Effector memory CD4-positive, alpha-beta T cell (primary cell): Measurements from ENCODE around the gene IL36A.

Experiments
- DNase-seq, 3 donors: peaks; one replicate each; pipeline ENCODE4 v3.0.0-alpha.2; 2020
- H3K27ac ChIP-seq: 2 replicates; pipeline ENCODE4 v1.7.0; 2013; ENCODE audit warnings: mild to moderate bottlenecking, low read length, moderate library complexity; ENCODE audit not compliant: insufficient read depth, poor library complexity, severe bottlenecking
- H3K27me3 ChIP-seq: replicated peaks from 2 replicates; pipeline ENCODE4 v1.7.0; 2013; ENCODE audit warnings: mild to moderate bottlenecking, low read length; ENCODE audit not compliant: insufficient read depth, control insufficient read depth, poor library complexity, severe bottlenecking
- H3K36me3 ChIP-seq: 2 replicates; pipeline ENCODE4 v1.7.0; 2013; ENCODE audit warnings: mild to moderate bottlenecking, low read length, moderate library complexity; ENCODE audit not compliant: control insufficient read depth, insufficient read depth
- H3K4me1 ChIP-seq: 2 replicates; pipeline ENCODE4 v1.7.0; 2013; ENCODE audit warnings: low read length, mild to moderate bottlenecking; ENCODE audit not compliant: control insufficient read depth, insufficient read depth, poor library complexity, severe bottlenecking
- H3K4me3 ChIP-seq: 2 replicates; pipeline ENCODE4 v1.7.0; 2013; ENCODE audit warnings: low read length, low read depth, mild to moderate bottlenecking; ENCODE audit not compliant: insufficient read depth, poor library complexity, severe bottlenecking
- H3K9me3 ChIP-seq: 2 replicates; pipeline ENCODE4 v1.7.0; 2013; ENCODE audit warnings: mild to moderate bottlenecking, low read length, moderate library complexity; ENCODE audit not compliant: control insufficient read depth

Gene IL36A

DNA sequence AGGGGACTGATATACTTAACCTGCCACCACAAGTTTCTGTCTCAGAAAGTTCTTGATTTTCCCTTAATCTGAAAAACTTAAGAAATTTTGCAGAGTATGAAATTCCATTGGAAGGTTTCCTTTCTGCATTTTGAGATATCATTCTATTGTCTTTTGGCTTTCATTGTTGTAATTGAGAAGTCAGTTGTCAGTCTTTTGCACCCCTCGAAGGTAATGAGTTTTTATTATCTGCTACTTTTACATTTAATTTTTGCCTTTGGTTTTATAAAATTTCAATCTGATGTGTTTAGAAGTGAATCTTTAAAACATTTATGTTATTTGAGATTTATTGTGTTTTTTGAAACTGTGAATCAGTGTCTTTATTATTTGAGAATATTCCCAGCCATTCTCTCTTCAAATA, 4.8 kb upstream of the IL36A start:
- H3K27ac ChIP-seq = no peak overlapping the region
- DNase-seq = no peak
- no peak overlapping the region for H3K4me3 ChIP-seq
- no peaks in the 10 kb centered on the region for H3K27me3 ChIP-seq
- H3K9me3 ChIP-seq = peaks cover 4% of the 10 kb centered on the region
- H3K4me1 ChIP-seq = peaks cover 8% of the 10 kb centered on the region
- H3K36me3 ChIP-seq = no peaks in the 10 kb centered on the region

GRCh38 chr2:113002677-113003076, 2.6 kb upstream of the IL36A start:
- DNase-seq = no peak
- H3K4me1 ChIP-seq = no peaks in the 10 kb centered on the region
- no peak overlapping the region for H3K27ac ChIP-seq
- no peak overlapping the region for H3K4me3 ChIP-seq
- no peaks in the 10 kb centered on the region for H3K27me3 ChIP-seq
- H3K36me3 ChIP-seq = no peaks in the 10 kb centered on the region
- peaks cover 4% of the 10 kb centered on the region for H3K9me3 ChIP-seq

DNA sequence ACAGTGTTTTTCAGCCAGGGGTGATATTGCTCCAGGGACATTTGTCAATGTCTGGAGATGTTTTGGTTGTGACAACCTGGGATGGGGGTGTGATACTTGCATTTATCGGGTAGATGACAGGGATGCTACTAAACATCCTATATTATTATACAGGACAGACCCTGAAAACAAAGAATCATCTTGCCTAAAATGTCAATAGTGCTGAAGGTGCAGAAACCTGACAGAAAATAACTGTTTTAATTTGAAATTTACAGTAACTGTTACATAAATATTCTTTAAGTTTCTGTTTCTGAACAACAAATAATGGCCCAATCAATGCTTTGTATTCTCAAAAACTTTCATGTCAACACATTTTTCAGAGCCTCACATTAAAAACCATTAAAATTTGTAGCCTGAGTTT, 2.0 kb downstream of the IL36A start:
- no peaks in the 10 kb centered on the region for H3K27me3 ChIP-seq
- H3K36me3 ChIP-seq = no peaks in the 10 kb centered on the region
- H3K4me3 ChIP-seq = no peak overlapping the region
- H3K27ac ChIP-seq = no peak overlapping the region
- no peaks in the 10 kb centered on the region for H3K4me1 ChIP-seq
- DNase-seq = no peak
- H3K9me3 ChIP-seq = no peaks in the 10 kb centered on the region

GRCh38 chr2:113009622-113010021, 4.4 kb downstream of the IL36A start:
- no peaks in the 10 kb centered on the region for H3K27me3 ChIP-seq
- DNase-seq = no peak
- H3K36me3 ChIP-seq = no peaks in the 10 kb centered on the region
- no peak overlapping the region for H3K4me3 ChIP-seq
- no peaks in the 10 kb centered on the region for H3K9me3 ChIP-seq
- no peak overlapping the region for H3K27ac ChIP-seq
- H3K4me1 ChIP-seq = no peaks in the 10 kb centered on the region

DNA sequence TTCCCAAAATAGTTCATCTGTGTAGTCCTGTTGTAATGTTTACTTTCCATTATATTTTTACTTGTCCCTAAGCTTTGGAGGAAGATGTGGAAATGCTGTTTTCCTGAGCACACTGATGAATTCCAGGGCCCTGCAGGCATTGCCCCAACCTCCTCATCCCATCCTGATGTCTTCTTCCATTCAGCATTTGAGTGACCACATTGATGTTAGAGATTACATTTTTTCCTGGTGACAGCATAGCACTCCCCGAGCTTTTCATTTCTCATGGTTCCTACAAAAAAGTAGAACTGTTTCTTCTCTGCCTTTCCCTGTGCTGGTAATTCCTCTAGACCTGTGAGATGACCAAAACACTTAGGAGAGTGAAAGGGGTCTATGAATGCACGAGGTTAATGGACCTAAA, 4.8 kb downstream of the IL36A start:
- Histone ChIP-seq H3K4me3 (no peak overlapping the region), H3K9me3 (no peaks in the 10 kb centered on the region), H3K27ac (no peak overlapping the region), H3K4me1 (no peaks in the 10 kb centered on the region), H3K27me3 (no peaks in the 10 kb centered on the region), H3K36me3 (no peaks in the 10 kb centered on the region)
- DNase-seq = no peak

DNA sequence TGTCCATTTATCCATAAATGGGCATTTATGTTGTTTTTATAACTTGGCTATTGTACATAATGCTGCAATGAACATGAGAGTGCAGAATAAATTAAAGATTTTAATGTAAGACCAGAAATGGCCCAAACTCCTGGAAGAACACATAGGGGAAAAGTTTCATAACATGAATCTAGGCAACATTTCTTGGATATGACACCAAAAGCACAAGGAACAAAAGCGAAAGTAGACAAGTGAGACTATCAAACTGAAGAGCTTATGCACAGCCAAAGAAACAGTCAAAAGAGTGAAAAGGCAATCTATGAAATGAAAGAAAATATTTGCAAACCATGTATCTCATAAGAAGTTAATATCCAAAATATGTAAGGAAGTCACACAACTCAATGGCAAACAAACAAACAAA, 5.8 kb downstream of the IL36A start:
- Histone ChIP-seq H3K27me3 (no peaks in the 10 kb centered on the region), H3K4me3 (no peak overlapping the region), H3K4me1 (no peaks in the 10 kb centered on the region), H3K9me3 (no peaks in the 10 kb centered on the region), H3K36me3 (no peaks in the 10 kb centered on the region), H3K27ac (no peak overlapping the region)
- DNase-seq = no peak

- Histone ChIP-seq H3K4me3 (no peak overlapping the region), H3K4me1 (no peaks in the 10 kb centered on the region), H3K9me3 (no peaks in the 10 kb centered on the region), H3K27ac (no peak overlapping the region), H3K27me3 (no peaks in the 10 kb centered on the region), H3K36me3 (no peaks in the 10 kb centered on the region)
- DNase-seq = no peak
These were observed 7.4 kb downstream of the IL36A start for GRCh38 chr2:113012436-113013335.

DNA sequence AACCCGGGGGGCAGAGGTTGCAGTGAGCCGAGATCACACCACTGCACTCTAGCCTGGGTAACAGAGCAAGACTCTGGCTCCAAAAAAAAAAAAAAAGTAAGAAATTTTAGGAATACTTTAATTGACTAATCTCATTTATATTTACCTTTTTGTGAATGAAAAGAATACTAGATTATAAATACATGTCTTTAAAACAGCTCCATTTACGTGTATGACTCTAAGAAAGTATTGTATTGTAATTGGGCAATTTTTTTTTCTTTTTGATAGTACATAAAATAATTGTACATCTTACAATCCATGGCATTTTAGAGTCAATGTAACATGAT, 8.0 kb downstream of the IL36A start:
- no peaks in the 10 kb centered on the region for H3K27me3 ChIP-seq
- no peaks in the 10 kb centered on the region for H3K4me1 ChIP-seq
- no peaks in the 10 kb centered on the region for H3K36me3 ChIP-seq
- no peaks in the 10 kb centered on the region for H3K9me3 ChIP-seq
- no peak overlapping the region for H3K4me3 ChIP-seq
- H3K27ac ChIP-seq = no peak overlapping the region
- no peak for DNase-seq

DNA sequence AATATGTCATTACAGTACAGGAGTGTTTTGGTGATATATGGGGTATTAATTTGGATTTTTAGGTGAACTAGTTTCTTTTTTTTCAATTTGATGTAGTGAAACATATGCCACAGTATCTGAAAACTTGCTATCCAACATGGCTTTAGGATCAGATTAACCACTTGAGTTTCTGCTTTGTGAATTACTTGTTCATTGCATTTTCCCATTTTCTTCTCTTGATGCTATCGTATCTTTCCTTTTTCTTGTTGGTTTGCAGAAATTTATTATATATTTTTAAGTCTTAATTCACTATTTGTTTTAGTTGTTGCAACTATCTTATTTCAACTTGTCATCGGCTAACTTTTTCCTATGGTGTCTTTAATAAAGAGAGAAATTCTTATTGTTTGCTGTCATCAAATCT, 8.8 kb downstream of the IL36A start:
- Histone ChIP-seq H3K36me3 (no peaks in the 10 kb centered on the region), H3K9me3 (no peaks in the 10 kb centered on the region), H3K4me1 (no peaks in the 10 kb centered on the region), H3K4me3 (no peak overlapping the region), H3K27me3 (no peaks in the 10 kb centered on the region), H3K27ac (no peak overlapping the region)
- DNase-seq = no peak

DNA sequence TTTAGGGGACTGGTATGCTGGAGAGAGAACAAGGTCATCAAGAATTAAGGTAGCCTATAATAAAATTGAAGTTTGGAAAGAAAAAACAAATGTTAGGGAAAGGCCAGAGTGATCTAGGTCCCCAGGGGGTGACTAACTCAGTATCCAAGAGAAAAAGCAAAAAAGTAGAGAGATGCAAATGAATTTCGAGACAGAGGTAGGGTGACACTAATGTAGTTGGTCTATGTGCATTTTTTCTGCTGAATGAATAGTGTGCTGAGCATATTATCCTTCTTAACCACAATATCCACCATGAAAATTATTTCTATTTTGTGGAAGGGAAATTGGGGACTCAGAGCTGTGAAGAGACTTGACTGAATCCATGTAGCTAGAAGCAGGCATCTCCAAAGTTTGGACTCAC, 9.8 kb downstream of the IL36A start:
- Histone ChIP-seq H3K27me3 (no peaks in the 10 kb centered on the region), H3K36me3 (no peaks in the 10 kb centered on the region), H3K27ac (no peak overlapping the region), H3K4me3 (no peak overlapping the region), H3K9me3 (no peaks in the 10 kb centered on the region), H3K4me1 (no peaks in the 10 kb centered on the region)
- no peak for DNase-seq
